Stimulated activated naive B cell treated with anti-CD40 and anti-IgM and Interleukin-4, amounts not matched to agents 10 μg/mL and 1 μg/mL and 100 μg/mL, for 72 hours (primary cell): ENCODE measurements around the gene GARIN1A.
A peak's percentile ranks its signal among the peaks of the same experiment; 100 is the strongest.
"Not testable (repeated sequence)": the region's sequence is repeated elsewhere in the genome, so short reads cannot be mapped to it uniquely, and the experiment has no call there.

Source experiments
- ATAC-seq, 2 donors: fragments of 150-1000 bp; cut with Tn5 transposase; replicated peaks; 2 replicates each; pipeline ENCODE4 v1.10.0; 2021; ENCODE audit warnings: moderate library complexity in 1 of 2
- DNase-seq: peaks from one replicate; pipeline ENCODE4 v3.0.0; 2021
- H3K27ac Mint-ChIP-seq: one replicate; pipeline ENCODE4 v1.8.0; 2022; ENCODE audit warnings: mild to moderate bottlenecking, mixed read lengths
- H3K27me3 Mint-ChIP-seq, 2 donors: one replicate each; pipeline ENCODE4 v1.8.0; 2022; ENCODE audit warnings: mixed read lengths in 2 of 2
- H3K36me3 Mint-ChIP-seq, 2 donors: one replicate each; pipeline ENCODE4 v1.8.0; 2022; ENCODE audit warnings: mixed read lengths in 2 of 2, mild to moderate bottlenecking in 1 of 2
- H3K4me1 Mint-ChIP-seq, 2 donors: one replicate each; pipeline ENCODE4 v1.8.0; 2022; ENCODE audit warnings: mixed read lengths in 2 of 2, mild to moderate bottlenecking in 1 of 2
- H3K4me3 Mint-ChIP-seq, 2 donors: one replicate each; pipeline ENCODE4 v1.8.0; 2022; ENCODE audit warnings: mild to moderate bottlenecking in 2 of 2, mixed read lengths in 2 of 2, moderate library complexity in 1 of 2
- H3K9me3 Mint-ChIP-seq, 2 donors: one replicate each; pipeline ENCODE4 v1.8.0; 2022; ENCODE audit warnings: mixed read lengths in 2 of 2, mild to moderate bottlenecking in 1 of 2

GARIN1A gene

DNA sequence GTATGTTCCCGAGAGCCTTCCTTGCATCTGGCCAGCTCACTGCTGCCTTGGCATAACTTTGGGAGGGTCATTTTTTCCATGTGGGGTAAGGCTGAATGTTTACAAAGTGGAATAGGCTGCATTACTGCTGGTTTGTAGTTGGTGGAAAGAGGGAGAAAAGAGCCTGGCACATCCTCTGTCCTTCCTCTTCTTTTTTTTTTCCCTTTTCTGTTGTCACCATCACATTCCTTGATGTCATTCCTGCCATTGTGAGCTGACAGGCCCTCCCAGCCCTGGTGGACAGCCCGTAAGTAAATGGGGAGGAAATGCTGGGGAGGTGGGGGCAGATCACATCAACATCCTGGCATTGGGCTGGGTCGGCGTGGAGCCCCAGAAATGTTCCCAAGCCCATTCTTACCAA, at the start of gene GARIN1A:
GARIN1A (plus strand) TSS at position 301 of the 400 bp plus-strand sequence. CDS start 106 bp downstream, outside the sequence.
- H3K4me3 Mint-ChIP-seq = no peak within 1 kb of the TSS
- H3K9me3 Mint-ChIP-seq = no peaks in the 10 kb centered on the region
- H3K27me3 Mint-ChIP-seq = peaks cover 22 to 28% of the 10 kb centered on the region in 2 donors
- H3K4me1 Mint-ChIP-seq = peaks cover 6 to 8% of the 10 kb centered on the region in 2 donors
- ATAC-seq (no peak), DNase-seq (no peak)
- H3K27ac Mint-ChIP-seq = peak within 1 kb of the TSS; percentile 47
- H3K36me3 Mint-ChIP-seq = no peaks in the 10 kb centered on the region

GRCh38 chr7:128627124-128627523, 45.0 kb upstream of the GARIN1A start:
- H3K4me1 Mint-ChIP-seq, H3K4me3 Mint-ChIP-seq, DNase-seq, ATAC-seq, H3K27me3 Mint-ChIP-seq, H3K9me3 Mint-ChIP-seq, H3K27ac Mint-ChIP-seq: not testable (repeated sequence)
- peaks cover 24 to 31% of the 10 kb centered on the region in 2 donors for H3K36me3 Mint-ChIP-seq

- not testable (repeated sequence) for H3K27ac Mint-ChIP-seq, H3K9me3 Mint-ChIP-seq, ATAC-seq, DNase-seq, H3K4me1 Mint-ChIP-seq, H3K27me3 Mint-ChIP-seq, H3K4me3 Mint-ChIP-seq
- H3K36me3 Mint-ChIP-seq = peaks cover 32% of the 10 kb centered on the region in 2 donors
Observed at GRCh38 chr7:128633915-128634314, 38.2 kb upstream of the GARIN1A start.

- not testable (repeated sequence) for H3K4me3 Mint-ChIP-seq, ATAC-seq, H3K9me3 Mint-ChIP-seq, DNase-seq, H3K27ac Mint-ChIP-seq, H3K4me1 Mint-ChIP-seq, H3K27me3 Mint-ChIP-seq
- H3K36me3 Mint-ChIP-seq = peaks cover 13 to 17% of the 10 kb centered on the region in 2 donors
Observed at GRCh38 chr7:128645206-128645605, 26.9 kb upstream of the GARIN1A start.

- not testable (repeated sequence) for H3K9me3 Mint-ChIP-seq, H3K27me3 Mint-ChIP-seq, DNase-seq, H3K4me1 Mint-ChIP-seq, H3K4me3 Mint-ChIP-seq, H3K27ac Mint-ChIP-seq, ATAC-seq
- peaks cover 13 to 17% of the 10 kb centered on the region in 2 donors for H3K36me3 Mint-ChIP-seq
Observed at GRCh38 chr7:128645844-128646243, 26.2 kb upstream of the GARIN1A start.

- not testable (repeated sequence) for H3K4me1 Mint-ChIP-seq, H3K9me3 Mint-ChIP-seq, DNase-seq, H3K27me3 Mint-ChIP-seq, ATAC-seq, H3K27ac Mint-ChIP-seq, H3K4me3 Mint-ChIP-seq
- H3K36me3 Mint-ChIP-seq = peaks cover 13 to 20% of the 10 kb centered on the region in 2 donors
Observed at GRCh38 chr7:128646877-128647276, 25.2 kb upstream of the GARIN1A start.

DNA sequence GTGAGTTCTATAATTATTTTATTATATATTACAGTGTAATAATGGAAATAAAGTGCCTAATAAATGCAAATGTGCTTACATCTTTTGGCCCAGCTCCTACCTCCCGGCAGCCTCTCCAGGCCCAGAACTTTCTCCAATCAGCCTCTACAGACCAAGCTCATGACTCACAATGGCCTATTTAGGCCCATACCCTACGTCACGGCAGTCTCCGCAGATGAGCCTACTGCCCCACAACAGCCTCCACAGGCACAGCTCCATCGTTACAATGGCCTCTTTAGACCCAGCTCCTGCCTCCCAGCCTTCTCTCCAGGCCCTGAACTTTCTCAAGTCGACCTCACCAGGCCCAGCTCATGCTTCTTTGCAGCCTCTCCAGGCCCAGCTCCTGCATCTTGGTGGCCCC, 21.0 kb upstream of the GARIN1A start:
- H3K9me3 Mint-ChIP-seq, H3K4me1 Mint-ChIP-seq: not testable (repeated sequence)
- H3K36me3 Mint-ChIP-seq = peaks cover 17 to 18% of the 10 kb centered on the region in 2 donors

DNA sequence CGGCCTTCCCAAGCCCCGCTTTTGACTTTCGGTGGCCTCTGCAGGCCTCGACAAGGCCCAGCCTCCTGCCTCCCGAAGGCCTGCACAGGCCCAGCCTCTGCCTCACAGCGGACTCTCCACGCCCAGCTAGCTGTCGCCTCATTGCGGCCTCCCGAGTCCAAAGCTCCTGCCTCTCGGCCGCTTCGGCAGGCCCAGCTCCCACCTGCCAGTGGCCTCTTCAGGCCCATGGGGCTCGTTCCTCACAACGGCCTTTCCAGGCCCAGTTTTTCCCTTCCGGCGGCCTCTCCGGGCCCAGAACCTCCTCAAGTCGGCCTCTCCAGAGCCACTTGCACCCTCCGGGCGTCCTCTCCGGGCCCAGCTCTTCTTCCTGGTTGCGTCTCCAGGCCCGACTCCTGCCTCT, 19.5 kb upstream of the GARIN1A start:
- ATAC-seq, H3K27me3 Mint-ChIP-seq, H3K4me1 Mint-ChIP-seq, H3K9me3 Mint-ChIP-seq, H3K4me3 Mint-ChIP-seq, DNase-seq: not testable (repeated sequence)
- Mint-ChIP-seq H3K36me3 (peaks cover 15% of the 10 kb centered on the region in 2 donors), H3K27ac (peak overlapping the region; percentile 67)

More for the DNA sequence above, 21.0 kb upstream of the GARIN1A start:
- not testable (repeated sequence) for H3K27ac Mint-ChIP-seq, H3K4me3 Mint-ChIP-seq, DNase-seq, H3K27me3 Mint-ChIP-seq, ATAC-seq

DNA sequence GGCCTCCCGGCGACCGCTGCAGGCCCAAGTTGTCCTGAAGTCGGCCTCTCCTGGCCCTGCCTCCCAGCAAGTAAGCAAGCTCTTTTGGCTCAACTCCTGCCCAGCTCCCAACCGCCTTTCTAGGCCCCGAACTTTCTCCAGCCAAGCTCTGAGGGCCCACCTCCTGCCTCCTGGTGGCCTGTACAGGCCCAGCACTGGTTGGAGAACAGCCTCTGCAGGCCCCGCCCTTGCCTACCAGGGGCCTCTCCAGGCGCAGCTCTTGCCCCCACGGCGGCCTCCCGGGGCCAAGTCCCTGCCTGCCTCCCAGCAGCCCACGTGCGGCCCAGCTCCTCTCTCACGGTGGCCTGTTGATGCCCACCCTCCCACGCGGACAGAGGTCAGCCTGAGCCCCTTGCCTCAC, 18.9 kb upstream of the GARIN1A start:
- H3K36me3 Mint-ChIP-seq = peaks cover 15% of the 10 kb centered on the region in 2 donors
- H3K27ac Mint-ChIP-seq, H3K27me3 Mint-ChIP-seq: not testable (repeated sequence)

DNA sequence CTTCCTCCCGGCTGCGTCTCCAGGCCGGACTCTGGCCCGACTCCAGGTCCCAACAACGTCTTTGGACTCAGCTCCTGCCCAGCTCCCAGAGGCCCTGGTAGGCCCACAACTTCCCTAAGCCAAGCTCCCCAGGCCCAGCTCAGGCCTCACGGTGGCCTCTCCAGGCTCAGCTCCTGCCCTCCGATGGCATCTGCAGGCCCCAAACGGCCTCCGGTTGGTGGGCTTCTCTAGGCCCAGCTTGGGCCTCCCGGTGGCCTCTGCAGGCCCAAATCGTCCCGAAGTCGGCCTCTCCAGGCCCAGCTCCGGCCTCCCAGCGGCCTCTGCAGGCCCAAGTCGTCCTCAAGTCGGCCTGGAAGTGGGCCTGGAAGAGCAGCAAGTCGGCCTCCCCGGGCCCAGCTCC, 18.0 kb upstream of the GARIN1A start:
- H3K4me3 Mint-ChIP-seq, H3K9me3 Mint-ChIP-seq, ATAC-seq, H3K27ac Mint-ChIP-seq, H3K27me3 Mint-ChIP-seq, H3K4me1 Mint-ChIP-seq, DNase-seq: not testable (repeated sequence)
- peaks cover 12 to 15% of the 10 kb centered on the region in 2 donors for H3K36me3 Mint-ChIP-seq

More for the DNA sequence above, 18.9 kb upstream of the GARIN1A start:
- not testable (repeated sequence) for ATAC-seq, H3K4me3 Mint-ChIP-seq, DNase-seq, H3K9me3 Mint-ChIP-seq, H3K4me1 Mint-ChIP-seq

- not testable (repeated sequence) for H3K4me1 Mint-ChIP-seq, DNase-seq, ATAC-seq, H3K27me3 Mint-ChIP-seq, H3K9me3 Mint-ChIP-seq, H3K4me3 Mint-ChIP-seq, H3K27ac Mint-ChIP-seq
- peaks cover 12 to 15% of the 10 kb centered on the region in 2 donors for H3K36me3 Mint-ChIP-seq
Observed at GRCh38 chr7:128654501-128654900, 17.6 kb upstream of the GARIN1A start.

GRCh38 chr7:128658428-128658827, 13.7 kb upstream of the GARIN1A start:
- H3K4me1 Mint-ChIP-seq, H3K27me3 Mint-ChIP-seq, H3K27ac Mint-ChIP-seq, H3K4me3 Mint-ChIP-seq, DNase-seq, ATAC-seq: not testable (repeated sequence)
- Mint-ChIP-seq H3K9me3 (peaks cover 6 to 12% of the 10 kb centered on the region in 2 donors), H3K36me3 (peaks cover 21 to 26% of the 10 kb centered on the region in 2 donors)

DNA sequence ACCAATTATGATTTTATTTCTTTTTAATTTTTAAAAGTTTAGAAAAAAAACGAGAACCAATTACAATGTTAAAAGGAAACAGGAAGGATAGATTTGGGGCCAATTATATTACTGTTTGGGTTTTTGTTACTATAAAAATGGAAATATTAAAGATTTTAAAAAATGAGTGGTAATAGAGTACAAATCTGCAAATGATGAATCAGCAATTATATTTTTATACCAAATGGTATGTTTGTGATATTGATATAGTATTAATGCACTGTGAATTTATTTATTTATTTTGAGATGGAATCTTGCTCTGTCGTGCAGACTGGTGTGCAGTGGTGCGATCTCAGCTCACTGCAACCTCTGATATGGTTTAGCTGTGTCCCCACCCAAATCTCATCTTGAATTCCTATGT, 11.5 kb upstream of the GARIN1A start:
- Mint-ChIP-seq H3K4me1 (no peaks in the 10 kb centered on the region), H3K27me3 (no peaks in the 10 kb centered on the region), H3K4me3 (no peak overlapping the region), H3K36me3 (peaks cover 16 to 22% of the 10 kb centered on the region in 2 donors), H3K9me3 (peaks cover 6 to 12% of the 10 kb centered on the region in 2 donors), H3K27ac (no peak overlapping the region)
- DNase-seq (no peak), ATAC-seq (no peak)

DNA sequence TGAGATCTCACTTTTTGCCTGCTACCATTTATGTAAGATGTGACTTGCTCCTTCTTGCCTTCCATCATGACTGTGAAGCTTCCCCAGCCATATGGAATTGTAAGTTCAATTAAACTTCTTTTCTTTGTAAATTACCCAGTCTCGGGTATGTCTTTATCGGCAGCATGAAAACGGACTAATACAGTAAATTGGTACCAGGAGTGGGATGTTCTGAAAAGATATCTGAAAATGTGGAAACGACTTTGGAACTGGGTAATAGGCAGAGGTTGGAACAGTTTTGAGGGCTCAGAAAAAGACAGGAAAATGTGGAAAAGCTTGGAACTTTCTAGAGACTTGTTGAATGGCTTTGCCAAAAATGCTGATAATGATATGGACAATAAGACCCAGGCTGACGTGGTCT, 10.6 kb upstream of the GARIN1A start:
- no peak for DNase-seq
- H3K4me1 Mint-ChIP-seq = no peaks in the 10 kb centered on the region
- H3K4me3 Mint-ChIP-seq = no peak overlapping the region
- peaks cover 16 to 22% of the 10 kb centered on the region in 2 donors for H3K36me3 Mint-ChIP-seq
- no peak for ATAC-seq
- H3K27me3 Mint-ChIP-seq = no peaks in the 10 kb centered on the region
- H3K9me3 Mint-ChIP-seq = peaks cover 6 to 12% of the 10 kb centered on the region in 2 donors
- peak overlapping the region; percentile 63 for H3K27ac Mint-ChIP-seq

- H3K27ac Mint-ChIP-seq = no peak overlapping the region
- no peaks in the 10 kb centered on the region for H3K4me1 Mint-ChIP-seq
- no peak overlapping the region for H3K4me3 Mint-ChIP-seq
- ATAC-seq = no peak
- no peaks in the 10 kb centered on the region for H3K27me3 Mint-ChIP-seq
- peaks cover 16 to 22% of the 10 kb centered on the region in 2 donors for H3K36me3 Mint-ChIP-seq
- no peak for DNase-seq
- H3K9me3 Mint-ChIP-seq = peaks cover 6 to 12% of the 10 kb centered on the region in 2 donors
Observed at GRCh38 chr7:128662091-128662490, 10.0 kb upstream of the GARIN1A start.
